Body of pancreas (tissue), 4 donors: ENCODE data around the gene NUP188.

Source experiments
- CTCF ChIP-seq, 7 experiments: fragments of 450-650 bp in 4 of 7; fragments of 200-600 bp in 3 of 7; sonication (generic) in 3 of 7; IDR thresholded peaks; one replicate each; pipeline ENCODE4 v1.5.1; 2016 to 2019; ENCODE audit warnings: antibody characterized with exemption in 7 of 7
- POLR2A ChIP-seq, 3 donors: fragments of 450-650 bp; IDR thresholded peaks; one replicate each; pipeline ENCODE4 v1.6.1; 2016; ENCODE audit warnings: antibody characterized with exemption in 3 of 3, mild to moderate bottlenecking in 2 of 3

- TF ChIP-seq POLR2A (IDR thresholded peaks at IDR 0.05) (no peak), CTCF (IDR thresholded peaks at IDR 0.05) (no peak)
Observed at GRCh38 chr9:128943832-128944620, 3.5 kb upstream of the NUP188 start.
